ENCODE measurements around the gene HPSE. TPM values are rescaled to one million over a fixed set of nuclear protein-coding genes. Genes with fewer than 3 reads are reported as not detected.

Gene HPSE
- total RNA-seq, 1 donor from 2014 or later: 41.0 TPM

GRCh38 chr4:83362492-83363329 lies 28.1 kb upstream of the HPSE start:
- DNase-seq (ENCODE audit: low spot score): no peak
- no peaks in the 10 kb centered on the region for H3K36me3 Mint-ChIP-seq (ENCODE audit: low read depth, unreplicated experiment)
- H3K4me3 Mint-ChIP-seq (ENCODE audit: unreplicated experiment): no peak overlapping the region
- H3K9me3 Mint-ChIP-seq (ENCODE audit: unreplicated experiment): no peaks in the 10 kb centered on the region
- peaks cover 1% of the 10 kb centered on the region for H3K27me3 Mint-ChIP-seq (ENCODE audit: unreplicated experiment)
- no peak overlapping the region for H3K27ac Mint-ChIP-seq (ENCODE audit: unreplicated experiment)
- TF ChIP-seq CTCF (IDR thresholded peaks at IDR 0.05; ENCODE audit: unreplicated experiment): no peak
- H3K4me1 Mint-ChIP-seq (ENCODE audit: unreplicated experiment): peaks cover 2% of the 10 kb centered on the region

DNA sequence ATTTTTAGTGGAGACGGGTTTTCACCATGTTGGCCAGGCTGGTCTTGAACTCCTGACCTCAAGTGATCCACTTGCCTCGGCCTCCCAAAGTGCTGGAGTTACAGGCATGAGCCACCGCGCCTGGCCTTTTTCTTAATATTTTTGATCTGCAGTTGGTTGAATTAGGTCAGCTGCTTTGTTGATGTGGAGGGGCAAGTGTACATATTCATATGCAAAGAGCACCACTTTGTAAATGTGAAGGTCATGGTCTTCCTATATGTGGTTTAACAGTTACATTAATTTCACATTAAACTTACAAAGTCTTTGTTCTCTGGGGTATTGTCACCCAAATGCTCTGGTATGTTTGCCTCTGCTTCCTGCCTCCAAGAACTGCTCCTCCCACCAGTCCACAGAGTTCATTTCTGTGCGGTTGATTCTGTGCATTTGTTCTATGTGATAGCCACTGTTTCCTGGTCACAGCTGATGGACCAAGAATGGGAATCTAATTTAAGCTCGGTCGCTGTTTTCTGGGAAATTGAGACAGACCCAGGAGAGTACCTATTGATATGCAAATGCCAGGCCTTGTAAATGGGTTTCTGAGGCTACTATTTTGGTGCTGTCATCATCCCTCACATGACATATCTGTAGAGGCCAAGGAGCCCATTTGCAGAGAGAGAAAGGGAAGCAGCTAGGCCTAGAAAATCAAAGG lies 26.9 kb upstream of the HPSE start:
- Mint-ChIP-seq H3K27me3 (ENCODE audit: unreplicated experiment) (peaks cover 2% of the 10 kb centered on the region), H3K4me3 (ENCODE audit: unreplicated experiment) (no peak overlapping the region), H3K9me3 (ENCODE audit: unreplicated experiment) (no peaks in the 10 kb centered on the region), H3K36me3 (ENCODE audit: low read depth, unreplicated experiment) (no peaks in the 10 kb centered on the region), H3K27ac (ENCODE audit: unreplicated experiment) (no peak overlapping the region), H3K4me1 (ENCODE audit: unreplicated experiment) (peaks cover 8% of the 10 kb centered on the region)
- no peak for DNase-seq (ENCODE audit: low spot score)
- TF ChIP-seq CTCF (IDR thresholded peaks at IDR 0.05; ENCODE audit: unreplicated experiment): no peak

DNA sequence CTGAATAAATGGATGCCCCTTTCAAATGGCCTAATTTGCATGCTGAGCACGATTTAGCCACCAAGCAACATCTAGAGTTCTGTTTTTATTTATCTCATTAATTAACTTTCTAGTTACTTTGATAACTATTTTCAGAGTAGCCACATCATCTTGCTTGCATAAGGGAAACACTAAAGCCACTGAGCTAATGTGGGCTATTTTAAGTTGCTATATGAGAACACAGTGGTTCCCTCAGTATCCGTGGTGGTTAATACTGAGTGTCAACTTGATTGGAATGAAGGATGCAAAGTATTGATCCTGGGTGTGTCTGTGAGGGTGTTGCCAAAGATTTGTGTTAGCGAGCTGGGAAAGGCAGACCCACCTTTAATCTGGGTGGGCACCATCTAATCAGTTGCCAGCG lies 25.4 kb upstream of the HPSE start:
- peaks cover 13% of the 10 kb centered on the region for H3K4me1 Mint-ChIP-seq (ENCODE audit: unreplicated experiment)
- H3K9me3 Mint-ChIP-seq (ENCODE audit: unreplicated experiment): no peaks in the 10 kb centered on the region
- H3K27me3 Mint-ChIP-seq (ENCODE audit: unreplicated experiment): peaks cover 4% of the 10 kb centered on the region
- no peak for DNase-seq (ENCODE audit: low spot score)
- no peaks in the 10 kb centered on the region for H3K36me3 Mint-ChIP-seq (ENCODE audit: low read depth, unreplicated experiment)
- no peak for TF ChIP-seq CTCF (IDR thresholded peaks at IDR 0.05; ENCODE audit: unreplicated experiment)
- H3K4me3 Mint-ChIP-seq (ENCODE audit: unreplicated experiment): no peak overlapping the region
- H3K27ac Mint-ChIP-seq (ENCODE audit: unreplicated experiment): no peak overlapping the region

GRCh38 chr4:83358410-83358809 lies 23.8 kb upstream of the HPSE start:
- Mint-ChIP-seq H3K4me1 (ENCODE audit: unreplicated experiment) (peaks cover 13% of the 10 kb centered on the region), H3K27ac (ENCODE audit: unreplicated experiment) (no peak overlapping the region), H3K27me3 (ENCODE audit: unreplicated experiment) (peaks cover 4% of the 10 kb centered on the region), H3K9me3 (ENCODE audit: unreplicated experiment) (no peaks in the 10 kb centered on the region), H3K36me3 (ENCODE audit: low read depth, unreplicated experiment) (no peaks in the 10 kb centered on the region), H3K4me3 (ENCODE audit: unreplicated experiment) (no peak overlapping the region)
- DNase-seq (ENCODE audit: low spot score): no peak
- TF ChIP-seq CTCF (IDR thresholded peaks at IDR 0.05; ENCODE audit: unreplicated experiment): no peak
